KG1 (cell line): ENCODE data around the gene REPIN1.

Experiments used
- DNase-seq: peaks from one replicate; lab custom pipeline; 2025; lab: John Stamatoyannopoulos, UW

Gene REPIN1

GRCh38 chr7:150337179-150337578, 31.4 kb upstream of the REPIN1 start:
- no peak for DNase-seq

- DNase-seq, result no peak
Observed at GRCh38 chr7:150337659-150338081, 31.0 kb upstream of the REPIN1 start.

GRCh38 chr7:150338166-150338829, 30.3 kb upstream of the REPIN1 start:
- DNase-seq, result no peak

GRCh38 chr7:150339409-150339809, 29.2 kb upstream of the REPIN1 start:
- DNase-seq, result no peak

- DNase-seq, result no peak
Observed at GRCh38 chr7:150340024-150340749, 28.4 kb upstream of the REPIN1 start.

GRCh38 chr7:150340875-150341262, 27.8 kb upstream of the REPIN1 start:
- DNase-seq, result no peak

GRCh38 chr7:150341263-150342120, 27.1 kb upstream of the REPIN1 start, which contains the start of gene RARRES2:
TSS of gene RARRES2 (minus strand) at chr7:150341629. CDS start at chr7:150340609, 1,020 bp downstream.
- DNase-seq, result no peak

GRCh38 chr7:150342121-150342408, 26.6 kb upstream of the REPIN1 start:
- DNase-seq, result no peak

GRCh38 chr7:150343225-150343624, 25.4 kb upstream of the REPIN1 start:
- DNase-seq, result no peak

- no peak for DNase-seq
Observed at GRCh38 chr7:150344299-150344698, 24.3 kb upstream of the REPIN1 start.

GRCh38 chr7:150345012-150345411, 23.6 kb upstream of the REPIN1 start:
- DNase-seq, result no peak

GRCh38 chr7:150346922-150347321, 21.7 kb upstream of the REPIN1 start:
- DNase-seq, result no peak

- DNase-seq, result no peak
Observed at GRCh38 chr7:150351587-150352194, 16.9 kb upstream of the REPIN1 start.

GRCh38 chr7:150355666-150356059, 13.0 kb upstream of the REPIN1 start:
- DNase-seq, result no peak

GRCh38 chr7:150356265-150356897, 12.2 kb upstream of the REPIN1 start:
- no peak for DNase-seq

GRCh38 chr7:150357270-150357669, 11.4 kb upstream of the REPIN1 start:
- no peak for DNase-seq

- no peak for DNase-seq
Observed at GRCh38 chr7:150357771-150358427, 10.7 kb upstream of the REPIN1 start.

- DNase-seq, result no peak
Observed at GRCh38 chr7:150358433-150358832, 10.2 kb upstream of the REPIN1 start.

GRCh38 chr7:150358988-150359621, 9.5 kb upstream of the REPIN1 start:
- no peak for DNase-seq

GRCh38 chr7:150359622-150360362, 8.8 kb upstream of the REPIN1 start:
- no peak for DNase-seq
